SK-N-SH treated with all-trans-retinoic acid at 6 μM for 48 hours (cell line): ENCODE results near the gene OR2B2.

Experiments
- ARNTL ChIP-seq: fragments of 450-650 bp; formaldehyde crosslinking; IDR thresholded peaks from 2 replicates; pipeline ENCODE4 v1.5.0; 2020; ENCODE audit warnings: low read depth, mild to moderate bottlenecking, moderate library complexity, borderline replicate concordance
- CREB5 ChIP-seq: fragments of 250-450 bp; sonication (Bioruptor Pico); IDR thresholded peaks from 2 replicates; pipeline ENCODE4 v1.5.1; 2020; ENCODE audit warnings: low read depth, mild to moderate bottlenecking, moderate library complexity
- GLIS3 ChIP-seq: fragments of 250-450 bp; sonication (Bioruptor Pico); IDR thresholded peaks from 2 replicates; pipeline ENCODE4 v1.5.0; 2020; ENCODE audit warnings: mild to moderate bottlenecking, moderate library complexity
- PATZ1 ChIP-seq: fragments of 250-450 bp; sonication (Bioruptor Pico); IDR thresholded peaks from 2 replicates; pipeline ENCODE4 v1.8.0; 2020; ENCODE audit warnings: mild to moderate bottlenecking, moderate library complexity, borderline replicate concordance
- PPARA ChIP-seq: fragments of 250-450 bp; sonication (Bioruptor Pico); IDR thresholded peaks from 2 replicates; pipeline ENCODE4 v1.5.0; 2020; ENCODE audit warnings: mild to moderate bottlenecking, borderline replicate concordance
- TOX ChIP-seq: fragments of 250-450 bp; sonication (Bioruptor Pico); IDR thresholded peaks from 2 replicates; pipeline ENCODE4 v1.8.0; 2021; ENCODE audit warnings: mild to moderate bottlenecking, moderate library complexity, borderline replicate concordance
- ZC3H10 ChIP-seq: fragments of 250-450 bp; sonication (Bioruptor Pico); IDR thresholded peaks from 2 replicates; pipeline ENCODE4 v1.5.1; 2021; ENCODE audit warnings: mild to moderate bottlenecking, moderate library complexity
- ZFP3 ChIP-seq: fragments of 250-450 bp; sonication (Bioruptor Pico); IDR thresholded peaks from 2 replicates; pipeline ENCODE4 v1.5.0; 2020; ENCODE audit warnings: mild to moderate bottlenecking, moderate library complexity
- TF ChIP-seq, protein P1 (sequence below): fragments of 250-450 bp; sonication (Bioruptor Pico); IDR thresholded peaks from 2 replicates; pipeline ENCODE4 v1.8.0; 2021; ENCODE audit warnings: low read depth, mild to moderate bottlenecking, moderate library complexity, borderline replicate concordance

GRCh38 chr6:27896398-27896796 lies 15.8 kb downstream of the OR2B2 start:
- TF ChIP-seq ZC3H10 (CRISPR knock-in tag) (no peak), PPARA (CRISPR knock-in tag) (no peak), CREB5 (CRISPR knock-in tag) (no peak), TOX (CRISPR knock-in tag) (no peak), ARNTL (CRISPR knock-in tag) (no peak), PATZ1 (no peak), GLIS3 (no peak), ZFP3 (no peak)
- TF ChIP-seq, protein P1, sequence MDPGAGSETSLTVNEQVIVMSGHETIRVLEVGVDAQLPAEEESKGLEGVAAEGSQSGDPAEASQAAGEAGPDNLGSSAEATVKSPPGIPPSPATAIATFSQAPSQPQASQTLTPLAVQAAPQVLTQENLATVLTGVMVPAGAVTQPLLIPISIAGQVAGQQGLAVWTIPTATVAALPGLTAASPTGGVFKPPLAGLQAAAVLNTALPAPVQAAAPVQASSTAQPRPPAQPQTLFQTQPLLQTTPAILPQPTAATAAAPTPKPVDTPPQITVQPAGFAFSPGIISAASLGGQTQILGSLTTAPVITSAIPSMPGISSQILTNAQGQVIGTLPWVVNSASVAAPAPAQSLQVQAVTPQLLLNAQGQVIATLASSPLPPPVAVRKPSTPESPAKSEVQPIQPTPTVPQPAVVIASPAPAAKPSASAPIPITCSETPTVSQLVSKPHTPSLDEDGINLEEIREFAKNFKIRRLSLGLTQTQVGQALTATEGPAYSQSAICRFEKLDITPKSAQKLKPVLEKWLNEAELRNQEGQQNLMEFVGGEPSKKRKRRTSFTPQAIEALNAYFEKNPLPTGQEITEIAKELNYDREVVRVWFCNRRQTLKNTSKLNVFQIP (CRISPR knock-in tag): no peak
